Testis (tissue), 3 donors: Measurements from ENCODE around the gene ELN. TPM values are rescaled to one million over a fixed set of nuclear protein-coding genes. Genes with fewer than 3 reads are reported as not detected.

ENCODE experiments used
- DNase-seq: peaks from one replicate; pipeline ENCODE4 v3.0.0-alpha.2; 2019
- H3K27ac ChIP-seq, 2 donors: fragments of 200-600 bp; sonication (generic); one replicate each; pipeline ENCODE4 v1.5.1; 2019
- H3K27me3 ChIP-seq: fragments of 200-600 bp; sonication (generic); one replicate; pipeline ENCODE4 v1.5.1; 2019
- H3K36me3 ChIP-seq: fragments of 200-600 bp; sonication (generic); one replicate; pipeline ENCODE4 v1.5.1; 2017; ENCODE audit warnings: low read depth; ENCODE audit errors: missing control alignments
- H3K4me1 ChIP-seq: fragments of 200-600 bp; sonication (generic); one replicate; pipeline ENCODE4 v1.5.1; 2019
- H3K4me3 ChIP-seq, 2 donors: fragments of 200-600 bp; sonication (generic); one replicate each; pipeline ENCODE4 v1.5.1; 2017 to 2019
- H3K9me3 ChIP-seq: fragments of 200-600 bp; sonication (generic); one replicate; pipeline ENCODE4 v1.5.1; 2017
- POLR2A ChIP-seq: fragments of 450-650 bp; IDR thresholded peaks from one replicate; pipeline ENCODE4 v1.6.1; 2017; ENCODE audit warnings: antibody characterized with exemption, mild to moderate bottlenecking, moderate library complexity
- WGBS, 2 donors: methylation state at CpG; one replicate each; pipeline ENCODE4 v1.1.5; 2018; 5-methylcytosine and 5-hydroxymethylcytosine counted together
- intact Hi-C: fragments of 100-400 bp; cut with DNase I; formaldehyde crosslinking; loops from one replicate; pipeline ENCODE4 v1.15.1; 2023; ENCODE audit warnings: low total_unique reads
- polyA plus RNA-seq: library from polyadenylated mRNA; stranded (reverse); fragments of 350-450 nt; fragmentation: Illumina TruSeq; extraction: RNeasy Lipid Tissue Mini Kit (QIAGEN cat#74804); gene quantifications from one replicate; pipeline ENCODE4 v1.2.3, GENCODE V29; 2014; ENCODE audit warnings: low read depth, low replicate concordance; ENCODE audit not compliant: insufficient read depth
- total RNA-seq, 2 donors: library from RNA; depleted of rRNA; stranded (reverse); fragments of >200 nt; gene quantifications; one replicate each; pipeline ENCODE4 v1.2.3, GENCODE V29; 2016
- TF ChIP-seq, protein P1 (sequence below), 3 experiments: fragments of 450-650 bp in 2 of 3; fragments of 200-600 bp in 1 of 3; sonication (generic) in 1 of 3; IDR thresholded peaks; one replicate each; pipeline ENCODE4 v1.5.1; 2016 to 2019; ENCODE audit warnings: antibody characterized with exemption in 3 of 3, mild to moderate bottlenecking in 2 of 3, moderate library complexity in 1 of 3

ELN gene
- total and polyA plus RNA-seq, 3 donors from 2014 or later, result 24.6 to 55.9 (median 35.2) TPM

DNA sequence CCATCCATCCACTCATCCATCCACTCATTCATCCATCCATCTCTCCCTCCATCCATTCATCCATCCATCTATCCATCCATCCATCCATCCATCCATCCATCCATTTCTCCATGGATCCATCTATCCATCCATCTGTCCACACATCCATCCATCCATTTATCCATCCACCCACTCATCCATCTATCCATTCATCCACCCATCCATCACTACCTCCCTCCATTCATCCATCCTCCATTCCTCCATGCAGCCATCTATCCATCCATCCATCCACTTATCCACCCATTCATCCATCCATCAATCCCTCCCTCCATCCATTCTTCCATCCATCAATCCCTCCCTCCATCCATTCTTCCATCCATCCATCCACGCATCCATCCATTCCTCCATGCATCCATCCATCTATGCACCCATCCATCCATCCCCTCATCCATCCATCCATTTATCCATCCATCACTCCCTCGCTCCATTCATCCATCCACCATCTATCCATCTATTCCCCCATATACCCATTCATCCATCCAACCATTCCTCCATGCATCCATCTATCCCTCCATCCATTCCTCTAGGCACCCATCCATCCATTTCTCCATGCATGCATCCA is 21.1 kb downstream of the ELN start:
- Histone ChIP-seq H3K4me3 (no peak overlapping the region), H3K4me1 (peaks cover 7% of the 10 kb centered on the region), H3K9me3 (no peaks in the 10 kb centered on the region), H3K27me3 (no peaks in the 10 kb centered on the region), H3K36me3 (no peaks in the 10 kb centered on the region), H3K27ac (no peak overlapping the region)
- TF ChIP-seq POLR2A, result no peak
- TF ChIP-seq, protein P1, sequence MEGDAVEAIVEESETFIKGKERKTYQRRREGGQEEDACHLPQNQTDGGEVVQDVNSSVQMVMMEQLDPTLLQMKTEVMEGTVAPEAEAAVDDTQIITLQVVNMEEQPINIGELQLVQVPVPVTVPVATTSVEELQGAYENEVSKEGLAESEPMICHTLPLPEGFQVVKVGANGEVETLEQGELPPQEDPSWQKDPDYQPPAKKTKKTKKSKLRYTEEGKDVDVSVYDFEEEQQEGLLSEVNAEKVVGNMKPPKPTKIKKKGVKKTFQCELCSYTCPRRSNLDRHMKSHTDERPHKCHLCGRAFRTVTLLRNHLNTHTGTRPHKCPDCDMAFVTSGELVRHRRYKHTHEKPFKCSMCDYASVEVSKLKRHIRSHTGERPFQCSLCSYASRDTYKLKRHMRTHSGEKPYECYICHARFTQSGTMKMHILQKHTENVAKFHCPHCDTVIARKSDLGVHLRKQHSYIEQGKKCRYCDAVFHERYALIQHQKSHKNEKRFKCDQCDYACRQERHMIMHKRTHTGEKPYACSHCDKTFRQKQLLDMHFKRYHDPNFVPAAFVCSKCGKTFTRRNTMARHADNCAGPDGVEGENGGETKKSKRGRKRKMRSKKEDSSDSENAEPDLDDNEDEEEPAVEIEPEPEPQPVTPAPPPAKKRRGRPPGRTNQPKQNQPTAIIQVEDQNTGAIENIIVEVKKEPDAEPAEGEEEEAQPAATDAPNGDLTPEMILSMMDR (IDR thresholded peaks at IDR 0.05), result no peak
- no peak for DNase-seq
- intact Hi-C loops, result no loop called here
- 97 to 100% methylated on average over 2 of the region's 2 CpGs for WGBS, 2 donors

DNA sequence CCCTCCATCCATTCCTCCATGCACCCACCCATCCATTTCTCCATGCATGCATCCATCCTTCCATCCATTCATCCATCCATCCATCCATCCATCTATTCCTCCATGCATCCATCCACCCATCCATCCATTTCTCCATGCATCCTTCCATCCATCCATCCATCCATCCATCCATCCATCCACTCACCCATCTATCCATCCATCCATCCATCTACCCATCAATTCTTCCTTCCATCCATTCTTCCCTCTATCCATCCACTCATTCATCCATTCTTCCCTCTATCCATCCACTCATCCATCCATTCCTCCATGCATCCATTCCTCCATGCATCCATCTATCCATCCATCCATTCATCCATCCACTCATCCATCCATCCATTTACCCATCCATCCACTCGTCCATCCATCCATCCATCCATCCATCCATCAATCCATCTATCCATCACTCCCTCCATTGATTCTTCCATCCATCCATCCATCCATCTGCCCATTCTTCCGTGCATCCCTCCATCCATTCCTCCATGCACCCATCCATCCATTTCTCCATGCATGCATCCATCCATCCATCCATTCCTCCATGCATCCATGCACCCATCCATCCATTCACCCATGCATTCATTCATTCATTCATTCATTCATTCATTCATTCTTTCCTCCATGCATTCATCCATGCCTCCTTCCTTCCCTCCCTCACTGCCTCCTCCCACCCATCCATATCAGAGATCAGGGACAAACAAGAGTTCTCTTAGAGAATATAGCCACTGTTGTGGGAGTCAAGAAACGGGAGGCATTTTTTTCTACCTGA is 22.2 kb downstream of the ELN start:
- DNase-seq, result no peak
- Histone ChIP-seq H3K9me3 (no peaks in the 10 kb centered on the region), H3K27me3 (no peaks in the 10 kb centered on the region), H3K4me1 (peaks cover 7% of the 10 kb centered on the region), H3K36me3 (no peaks in the 10 kb centered on the region), H3K27ac (no peak overlapping the region), H3K4me3 (no peak overlapping the region)
- intact Hi-C loops, result no loop called here
- WGBS, 2 donors, result 73 to 80% methylated on average over 3 of the region's 3 CpGs
- no peak for TF ChIP-seq POLR2A
- TF ChIP-seq, protein P1 (IDR thresholded peaks at IDR 0.05), result no peak

DNA sequence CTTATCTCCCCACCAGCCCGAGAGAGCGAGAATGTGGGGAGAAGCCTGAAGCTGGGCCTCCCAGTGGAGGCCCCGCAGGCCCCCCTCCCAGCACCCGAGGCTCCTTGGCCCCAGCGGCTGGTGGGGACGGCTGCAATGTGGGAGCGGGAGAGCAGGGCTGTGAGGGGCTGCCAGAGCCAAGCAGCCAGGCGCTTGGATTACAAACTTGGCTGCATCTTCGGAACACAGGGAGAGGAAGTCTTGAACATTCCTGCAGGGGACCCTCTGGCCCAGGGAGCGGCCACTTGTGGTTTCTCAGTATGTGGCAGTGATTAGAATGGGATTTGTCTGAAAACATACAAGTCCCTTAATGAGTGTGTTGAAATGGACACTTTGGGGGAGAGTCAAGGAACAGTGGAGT is 23.2 kb downstream of the ELN start:
- intact Hi-C loops, result no loop called here
- H3K4me1 ChIP-seq, result peaks cover 7% of the 10 kb centered on the region
- peak; percentile 51 for DNase-seq
- no peaks in the 10 kb centered on the region for H3K9me3 ChIP-seq
- no peak for TF ChIP-seq POLR2A
- TF ChIP-seq, protein P1 (IDR thresholded peaks at IDR 0.05), result no peak
- H3K27ac ChIP-seq, result no peak overlapping the region
- no peaks in the 10 kb centered on the region for H3K36me3 ChIP-seq
- no peaks in the 10 kb centered on the region for H3K27me3 ChIP-seq
- 56 to 61% methylated on average over 3 to 10 of the region's 10 CpGs for WGBS, 2 donors
- H3K4me3 ChIP-seq, result no peak overlapping the region

DNA sequence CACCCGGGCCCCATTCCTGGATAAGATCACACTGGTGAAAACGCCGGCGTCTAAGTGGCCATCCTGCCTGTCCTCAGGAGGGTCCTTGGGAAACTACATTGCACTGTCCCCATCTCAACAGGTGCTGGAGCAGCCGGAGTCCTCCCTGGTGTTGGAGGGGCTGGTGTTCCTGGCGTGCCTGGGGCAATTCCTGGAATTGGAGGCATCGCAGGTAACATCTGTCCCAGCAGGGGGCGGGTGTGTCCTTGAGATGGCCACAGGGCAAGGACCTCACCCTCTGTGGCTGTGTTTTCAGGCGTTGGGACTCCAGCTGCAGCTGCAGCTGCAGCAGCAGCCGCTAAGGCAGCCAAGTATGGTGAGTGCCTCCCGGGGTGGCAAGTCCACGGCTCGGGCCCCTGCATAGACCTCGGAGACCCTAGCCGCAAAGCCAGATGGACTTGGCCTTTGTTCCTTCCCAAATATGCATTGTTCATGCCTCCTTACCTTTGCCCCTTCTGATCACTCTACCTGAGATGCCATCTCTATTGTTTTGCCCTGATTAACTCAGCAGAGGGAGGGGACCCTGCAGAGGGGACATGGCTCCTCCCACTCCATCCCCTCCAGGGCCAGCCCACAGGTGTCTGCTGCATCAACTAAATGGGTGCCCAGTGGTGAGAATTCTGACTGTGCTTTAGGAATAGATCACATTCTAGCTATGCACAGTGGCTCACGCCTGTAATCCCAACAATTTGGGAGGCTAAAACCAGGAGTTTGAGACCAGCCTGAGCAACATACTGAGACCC is 23.8 kb downstream of the ELN start:
- DNase-seq, result no peak

More for the DNA sequence above, 23.8 kb downstream of the ELN start:
- Histone ChIP-seq H3K4me3 (no peak overlapping the region), H3K9me3 (no peaks in the 10 kb centered on the region), H3K27me3 (no peaks in the 10 kb centered on the region), H3K36me3 (no peaks in the 10 kb centered on the region), H3K27ac (no peak overlapping the region), H3K4me1 (peaks cover 7% of the 10 kb centered on the region)
- intact Hi-C loops, result no loop called here
- no peak for TF ChIP-seq POLR2A
- TF ChIP-seq, protein P1 (IDR thresholded peaks at IDR 0.05), result no peak
- WGBS, 2 donors, result 60 to 68% methylated on average over 7 to 16 of the region's 16 CpGs
